Loucy (cell line): ENCODE results near the gene AKR1D1.

Experiments
- H2AFZ ChIP-seq: fragments of 200-600 bp; sonication (generic); 2 replicates; pipeline ENCODE4 v1.6.0; 2016; ENCODE audit warnings: antibody characterized with exemption, mild to moderate bottlenecking, low read length, moderate library complexity
- H3F3A ChIP-seq: fragments of 200-600 bp; 2 replicates; pipeline ENCODE4 v1.6.0; 2016; ENCODE audit warnings: antibody characterized with exemption, low read depth, mild to moderate bottlenecking
- H3K27me3 ChIP-seq: fragments of 200-600 bp; sonication (generic); 2 replicates; pipeline ENCODE4 v1.6.1; 2014; ENCODE audit warnings: low read length, mild to moderate bottlenecking; ENCODE audit not compliant: insufficient read depth, poor library complexity, severe bottlenecking
- H3K36me3 ChIP-seq: fragments of 200-600 bp; sonication (generic); 2 replicates; pipeline ENCODE4 v1.6.1; 2016; ENCODE audit warnings: low read length; ENCODE audit not compliant: insufficient read depth
- H3K4me1 ChIP-seq: fragments of 200-600 bp; sonication (generic); 2 replicates; pipeline ENCODE4 v1.5.1; 2014; ENCODE audit warnings: low read length, mild to moderate bottlenecking; ENCODE audit not compliant: insufficient read depth, poor library complexity, severe bottlenecking
- H3K4me2 ChIP-seq: fragments of 200-600 bp; sonication (generic); 2 replicates; pipeline ENCODE4 v1.6.0; 2014; ENCODE audit warnings: antibody characterized with exemption, low read length, low read depth, mild to moderate bottlenecking; ENCODE audit not compliant: poor library complexity, severe bottlenecking
- H3K4me3 ChIP-seq: fragments of 200-600 bp; sonication (generic); 2 replicates; pipeline ENCODE4 v1.5.1; 2014; ENCODE audit warnings: low read length, mild to moderate bottlenecking, mixed read lengths; ENCODE audit not compliant: poor library complexity, severe bottlenecking
- H3K79me2 ChIP-seq: fragments of 200-600 bp; sonication (generic); 2 replicates; pipeline ENCODE4 v1.6.1; 2014; ENCODE audit warnings: low read length; ENCODE audit not compliant: insufficient read depth
- H3K9ac ChIP-seq: fragments of 200-600 bp; sonication (generic); 2 replicates; pipeline ENCODE4 v1.6.0; 2014; ENCODE audit warnings: mild to moderate bottlenecking, low read depth, low read length, moderate library complexity; ENCODE audit not compliant: poor library complexity, severe bottlenecking
- H3K9me2 ChIP-seq: fragments of 200-600 bp; sonication (generic); replicated peaks from 2 replicates; pipeline ENCODE4 v1.6.1; 2016; ENCODE audit warnings: low read depth, low read length, mixed read lengths
- H3K9me3 ChIP-seq: fragments of 200-600 bp; sonication (generic); 2 replicates; pipeline ENCODE4 v1.6.1; 2014; ENCODE audit warnings: mild to moderate bottlenecking, antibody characterized with exemption, low read length, low read depth; ENCODE audit not compliant: insufficient read depth
- H4K20me1 ChIP-seq: fragments of 200-600 bp; sonication (generic); 2 replicates; pipeline ENCODE4 v1.6.0; 2014; ENCODE audit warnings: antibody characterized with exemption, low read length, mild to moderate bottlenecking; ENCODE audit not compliant: insufficient read depth, poor library complexity, severe bottlenecking
- CTCF ChIP-seq: fragments of 200-600 bp; sonication (generic); conservative IDR thresholded peaks from 2 replicates; pipeline ENCODE4 v1.5.1; 2014; ENCODE audit warnings: mild to moderate bottlenecking, antibody characterized with exemption, low read length
- EZH2phosphoT487 ChIP-seq: fragments of 200-600 bp; IDR thresholded peaks from 2 replicates; pipeline ENCODE4 v1.6.1; 2018; ENCODE audit warnings: antibody characterized with exemption, mild to moderate bottlenecking, moderate library complexity, borderline replicate concordance

Gene AKR1D1

GRCh38 chr7:138092486-138093028 lies 16.3 kb downstream of the AKR1D1 start:
- H3K79me2 ChIP-seq, result no peaks in the 10 kb centered on the region
- H3F3A ChIP-seq, result no peaks in the 10 kb centered on the region
- H3K9ac ChIP-seq, result no peak overlapping the region
- H3K27me3 ChIP-seq, result no peaks in the 10 kb centered on the region
- H4K20me1 ChIP-seq, result no peaks in the 10 kb centered on the region
- no peaks in the 10 kb centered on the region for H3K4me1 ChIP-seq
- no peak overlapping the region for H3K4me2 ChIP-seq
- no peak overlapping the region for H2AFZ ChIP-seq
- H3K9me2 ChIP-seq, result no peaks in the 10 kb centered on the region
- H3K9me3 ChIP-seq, result no peaks in the 10 kb centered on the region
- TF ChIP-seq EZH2phosphoT487 (no peak), CTCF (no peak)
- no peak overlapping the region for H3K4me3 ChIP-seq
- no peaks in the 10 kb centered on the region for H3K36me3 ChIP-seq

- Histone ChIP-seq H3F3A (no peaks in the 10 kb centered on the region), H3K27me3 (no peaks in the 10 kb centered on the region), H2AFZ (no peak overlapping the region), H3K9me3 (no peaks in the 10 kb centered on the region), H3K79me2 (no peaks in the 10 kb centered on the region), H4K20me1 (no peaks in the 10 kb centered on the region), H3K9me2 (no peaks in the 10 kb centered on the region), H3K4me1 (no peaks in the 10 kb centered on the region), H3K36me3 (no peaks in the 10 kb centered on the region), H3K4me2 (no peak overlapping the region), H3K4me3 (no peak overlapping the region), H3K9ac (no peak overlapping the region)
- TF ChIP-seq CTCF, result no peak
These were observed 20.0 kb downstream of the AKR1D1 start for GRCh38 chr7:138095972-138096935.

GRCh38 chr7:138097064-138097741 lies 20.9 kb downstream of the AKR1D1 start:
- Histone ChIP-seq H3K4me2 (no peak overlapping the region), H4K20me1 (no peaks in the 10 kb centered on the region), H3K9ac (no peak overlapping the region), H3K9me2 (no peaks in the 10 kb centered on the region), H2AFZ (no peak overlapping the region), H3K36me3 (no peaks in the 10 kb centered on the region), H3F3A (no peaks in the 10 kb centered on the region), H3K4me1 (no peaks in the 10 kb centered on the region), H3K79me2 (no peaks in the 10 kb centered on the region), H3K4me3 (no peak overlapping the region), H3K27me3 (no peaks in the 10 kb centered on the region), H3K9me3 (no peaks in the 10 kb centered on the region)
- TF ChIP-seq CTCF, result peak; percentile 59
- no peak for TF ChIP-seq EZH2phosphoT487
